ENCODE results near the gene CD38.
A peak's percentile ranks its signal among the peaks of the same experiment; 100 is the strongest.
"Not testable (repeated sequence)": the region's sequence is repeated elsewhere in the genome, so short reads cannot be mapped to it uniquely, and the experiment has no call there.

Gene CD38

DNA sequence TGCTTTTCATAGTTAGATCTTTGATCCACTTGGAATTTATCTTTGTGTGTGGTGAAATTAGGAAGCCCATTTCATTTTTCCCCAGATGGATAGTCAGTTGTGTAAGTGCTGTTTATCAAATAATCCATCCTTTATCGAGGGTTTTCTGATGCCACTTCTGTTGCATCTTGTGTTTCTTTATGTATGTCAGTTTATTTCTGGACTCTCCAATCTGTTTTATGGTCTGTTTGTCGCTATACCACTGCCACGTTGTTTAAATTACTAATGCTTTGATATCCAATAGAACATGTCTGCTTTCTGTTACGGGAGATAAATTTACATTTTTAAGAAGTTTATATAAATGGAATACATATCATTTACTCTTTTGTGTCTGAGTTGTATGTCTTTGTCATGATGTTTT is 21.0 kb downstream of the CD38 start:
- DNase-seq (ENCODE audit: low read depth) = no peak

DNA sequence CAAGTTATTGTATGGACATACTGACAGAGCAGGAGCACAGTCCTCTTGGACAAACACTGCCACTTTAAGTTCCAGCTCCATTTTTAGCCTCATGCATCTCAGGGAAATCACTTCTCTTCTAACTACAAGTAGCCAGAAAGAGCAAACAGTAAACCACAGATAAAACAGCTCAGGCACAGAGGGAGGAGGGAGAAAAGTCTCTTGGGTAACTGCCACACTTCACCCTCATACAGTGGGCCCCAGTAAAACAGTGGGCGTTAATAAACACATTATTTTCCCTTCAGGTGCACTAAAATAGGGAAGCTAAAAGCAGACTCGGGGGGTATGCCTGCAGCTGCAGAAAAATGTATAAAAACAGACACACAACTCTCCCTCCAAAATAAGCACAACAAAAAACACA is 21.6 kb downstream of the CD38 start:
- DNase-seq (ENCODE audit: low read depth) = no peak

DNA sequence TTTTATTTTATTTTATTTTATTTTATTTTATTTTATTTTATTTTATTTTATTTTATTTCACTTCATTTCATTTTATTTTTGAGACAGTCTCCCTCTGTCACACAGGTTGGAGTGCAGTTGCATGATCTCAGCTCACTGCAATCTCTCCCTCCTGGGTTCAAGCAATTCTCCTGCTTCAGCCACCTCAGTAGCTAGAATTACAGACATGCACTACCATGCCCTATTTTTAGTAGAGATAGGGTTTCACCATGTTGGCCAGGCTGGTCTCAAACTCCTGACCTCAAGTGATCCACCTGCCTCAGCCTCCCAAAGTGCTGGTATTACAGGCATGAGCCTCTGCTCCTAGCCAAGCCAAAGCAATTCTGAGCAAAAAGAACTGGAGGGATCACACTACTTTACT is 24.4 kb downstream of the CD38 start:
- not testable (repeated sequence) for DNase-seq (ENCODE audit: low read depth)

DNA sequence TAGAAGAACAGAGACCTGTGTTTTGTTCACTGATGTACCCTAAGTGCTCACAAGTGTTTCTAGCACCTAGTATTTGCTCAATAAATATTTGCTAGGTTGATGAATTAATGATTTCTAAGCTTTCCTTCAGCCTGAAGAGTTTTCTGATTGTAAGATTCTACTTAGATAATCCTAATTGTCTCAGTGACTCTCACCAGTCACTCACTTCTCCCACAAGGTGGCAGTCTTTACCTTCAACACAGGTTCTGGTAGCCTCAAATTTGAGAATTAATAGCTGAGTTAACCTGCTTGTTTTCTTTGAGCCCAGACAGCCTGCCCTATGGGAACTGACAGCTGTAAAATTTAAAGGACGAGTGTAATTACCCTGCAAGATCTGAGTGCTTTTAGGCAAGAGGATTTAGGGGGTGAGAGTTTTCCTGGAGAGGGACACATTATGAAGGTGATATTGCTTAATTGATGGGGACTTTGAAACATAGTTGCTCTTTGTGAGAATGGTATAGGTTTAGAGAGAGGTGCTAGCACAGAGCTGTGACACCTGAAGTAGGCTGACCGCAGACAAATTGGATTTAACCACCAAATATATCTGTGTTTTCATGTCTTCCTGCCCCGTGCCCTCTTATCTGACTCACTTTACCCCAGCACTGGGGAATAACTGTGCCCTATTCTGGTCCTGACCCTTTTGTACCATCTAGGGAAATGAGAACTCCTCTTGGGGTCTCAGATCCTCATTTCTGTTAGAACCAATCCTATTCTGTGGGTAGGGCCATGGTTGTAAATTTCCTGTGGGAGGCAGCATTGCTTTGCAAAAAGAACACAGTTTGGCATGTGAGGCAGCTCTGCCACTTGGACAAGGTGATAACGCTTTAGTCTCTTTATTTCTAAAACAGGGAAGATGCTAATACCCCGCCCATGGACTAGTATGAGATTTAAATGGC is 27.7 kb downstream of the CD38 start:
- DNase-seq (ENCODE audit: low read depth) = peak; percentile 19

DNA sequence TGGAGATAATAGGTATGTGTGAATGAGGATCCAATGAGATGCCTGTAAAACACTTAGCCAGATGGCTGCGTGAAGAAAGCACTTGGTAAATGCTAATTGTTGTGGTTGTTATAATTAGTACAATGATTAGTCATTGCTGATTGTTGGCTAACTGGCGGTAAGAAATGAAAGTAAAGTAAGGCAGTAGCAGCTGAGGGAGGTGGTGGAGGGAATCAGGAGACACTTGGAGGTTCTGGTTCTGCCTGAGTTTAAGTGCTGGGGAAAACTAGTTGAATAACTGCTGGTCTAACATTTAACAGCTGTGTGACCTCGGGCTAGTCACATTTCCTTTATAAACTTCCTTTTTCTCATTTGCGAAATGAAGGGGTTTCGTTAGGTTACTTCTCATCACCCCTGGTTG is 30.9 kb downstream of the CD38 start:
- no peak for DNase-seq (ENCODE audit: low read depth)

DNA sequence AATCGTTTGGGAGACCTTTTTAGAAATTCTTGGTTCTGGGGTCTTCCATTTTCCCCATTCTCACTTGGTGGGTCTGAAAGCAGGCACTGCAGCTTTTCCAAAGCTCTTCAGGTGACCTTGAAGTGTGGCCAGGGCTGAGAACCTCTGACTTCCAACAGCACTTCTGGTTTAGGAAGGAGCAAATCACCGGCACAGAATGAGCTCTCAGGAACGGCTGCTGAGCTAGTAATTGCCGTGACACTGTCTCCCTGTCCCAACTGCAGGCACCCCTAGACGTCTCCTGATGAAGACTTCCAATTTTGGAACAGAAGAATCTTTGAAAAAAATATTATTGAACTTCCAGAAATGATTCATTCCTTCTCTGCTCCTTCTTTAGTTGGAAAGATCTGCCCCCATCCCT is 31.3 kb downstream of the CD38 start:
- no peak for DNase-seq (ENCODE audit: low read depth)

DNA sequence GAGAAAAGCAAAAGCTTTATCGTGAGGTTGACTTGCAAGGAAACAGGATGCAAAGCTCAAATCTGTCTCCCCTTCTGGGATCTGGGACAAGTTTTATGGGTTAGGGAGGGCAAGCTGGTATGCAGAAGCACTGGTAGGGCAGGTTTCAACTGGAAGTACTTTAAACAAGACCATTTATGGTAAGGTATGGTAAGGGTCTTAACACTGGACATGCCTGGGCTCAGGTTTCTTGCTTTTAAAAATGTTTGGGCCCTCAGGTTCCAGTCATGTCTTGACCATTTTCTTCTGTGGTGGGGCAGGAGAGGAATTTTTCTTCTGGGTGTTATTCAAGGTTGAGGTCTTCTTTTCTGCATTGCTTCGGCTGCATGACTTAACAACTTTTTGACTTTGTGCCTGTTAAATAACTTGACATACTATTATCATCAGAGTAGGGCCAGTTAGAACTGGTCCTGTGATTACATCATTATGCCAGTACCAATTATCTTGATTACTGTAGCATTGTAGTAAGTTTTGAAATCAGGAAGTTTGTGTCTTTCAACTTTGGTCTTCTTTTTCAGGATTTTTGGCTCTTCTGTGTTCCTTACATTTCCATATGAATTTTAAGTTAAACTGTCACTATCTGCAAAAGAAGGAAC is 33.7 kb downstream of the CD38 start:
- DNase-seq (ENCODE audit: low read depth) = no peak

DNA sequence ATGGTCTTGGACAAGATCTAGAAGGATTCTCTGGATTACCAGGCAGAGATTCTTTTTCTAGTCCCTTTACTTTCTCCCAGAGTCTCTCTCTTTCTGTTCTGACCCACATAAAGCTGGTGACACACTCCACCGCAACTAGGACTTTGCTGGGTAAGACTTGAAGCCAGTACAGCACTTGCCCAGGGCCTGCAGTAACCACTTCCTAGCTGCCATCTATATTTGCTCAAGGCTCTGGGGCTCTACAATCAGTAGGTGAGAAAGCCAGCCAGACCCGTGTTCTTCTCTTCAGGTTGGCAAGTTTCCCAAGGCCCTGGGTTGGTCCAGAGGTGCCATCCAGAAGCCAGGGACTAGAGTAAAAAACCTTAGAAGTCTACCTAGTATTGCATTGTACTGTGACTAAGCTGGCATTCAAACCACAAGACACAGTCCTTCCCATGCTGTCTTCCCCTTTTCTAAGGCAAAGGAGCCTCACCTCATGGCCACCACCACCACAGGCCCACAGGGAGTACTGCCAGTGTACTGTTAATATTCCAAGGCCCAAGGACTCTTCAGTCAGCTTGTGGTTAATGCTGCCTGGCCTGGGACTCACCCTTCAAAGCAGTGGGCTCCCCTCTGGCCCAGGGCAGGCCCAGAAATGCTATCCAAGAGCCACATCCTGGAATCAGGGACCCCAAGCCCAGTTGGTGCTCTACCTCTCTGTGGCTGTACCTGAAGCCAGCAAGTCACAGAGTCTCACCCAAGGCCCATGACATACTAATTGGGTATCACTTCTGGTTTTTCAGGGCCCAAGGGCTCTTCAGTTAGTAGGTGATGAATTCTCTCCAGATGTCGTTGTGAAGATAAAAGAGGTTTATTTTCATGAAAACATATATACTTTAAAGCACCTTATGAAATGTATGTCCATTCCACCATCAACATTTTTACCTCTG is 54.7 kb downstream of the CD38 start:
- DNase-seq (ENCODE audit: low read depth) = no peak

DNA sequence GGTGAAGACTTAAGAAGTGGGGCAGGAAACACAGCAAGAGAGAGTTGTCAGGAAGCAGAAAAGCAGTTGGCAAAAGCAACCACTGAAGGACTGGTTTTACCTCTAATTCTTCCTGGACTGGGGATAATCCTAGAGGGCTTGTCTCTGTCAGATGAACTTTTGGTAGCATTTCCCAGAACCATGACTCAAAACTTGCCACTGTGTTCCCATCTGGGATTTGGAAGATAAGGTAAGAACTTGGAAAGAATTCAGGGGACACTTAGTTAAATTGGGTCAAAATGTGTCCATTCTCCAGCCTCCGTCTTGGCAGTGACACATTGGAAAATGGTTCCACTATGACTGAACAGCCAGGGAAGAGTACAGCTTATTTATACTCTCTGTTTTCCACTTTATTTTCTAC is 55.7 kb downstream of the CD38 start:
- DNase-seq (ENCODE audit: low read depth) = no peak

DNA sequence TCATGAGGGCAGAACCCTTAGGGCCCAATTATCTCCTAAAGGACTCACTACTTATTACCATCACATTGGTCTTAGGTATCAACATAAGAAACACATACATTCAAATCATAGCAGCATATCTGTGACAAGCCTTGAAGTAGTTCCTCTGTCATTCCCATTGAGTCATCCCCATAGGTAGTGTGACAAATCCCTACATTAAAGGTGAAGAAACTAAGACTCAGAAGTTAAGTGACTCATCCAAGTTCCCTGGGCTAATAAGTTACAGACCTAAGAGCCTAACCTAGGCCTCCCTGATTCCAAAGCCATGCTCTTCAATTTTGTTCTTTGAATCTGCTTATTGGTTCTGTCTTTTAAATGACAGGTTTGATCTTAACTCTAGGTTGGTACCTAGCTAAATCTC is 58.2 kb downstream of the CD38 start:
- no peak for DNase-seq (ENCODE audit: low read depth)

DNA sequence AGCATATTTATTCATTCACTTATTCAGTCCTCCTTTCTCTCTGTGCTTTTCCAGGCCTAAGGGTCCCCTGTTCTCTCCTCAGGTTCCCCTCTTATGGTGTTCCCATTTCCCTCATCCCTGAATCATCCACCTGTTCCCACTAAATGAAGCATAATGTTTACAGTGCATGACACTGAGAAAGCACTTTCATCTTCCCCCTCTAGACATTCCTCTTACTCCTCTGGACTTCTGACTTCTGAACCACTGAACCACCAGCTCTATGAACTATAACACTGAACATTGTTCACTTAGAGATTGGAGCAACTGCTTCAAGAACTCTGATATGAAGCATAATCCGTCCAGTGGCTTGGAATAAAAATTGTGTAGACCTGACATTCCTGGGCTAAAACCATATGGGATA is 59.5 kb downstream of the CD38 start:
- DNase-seq (ENCODE audit: low read depth) = no peak

DNA sequence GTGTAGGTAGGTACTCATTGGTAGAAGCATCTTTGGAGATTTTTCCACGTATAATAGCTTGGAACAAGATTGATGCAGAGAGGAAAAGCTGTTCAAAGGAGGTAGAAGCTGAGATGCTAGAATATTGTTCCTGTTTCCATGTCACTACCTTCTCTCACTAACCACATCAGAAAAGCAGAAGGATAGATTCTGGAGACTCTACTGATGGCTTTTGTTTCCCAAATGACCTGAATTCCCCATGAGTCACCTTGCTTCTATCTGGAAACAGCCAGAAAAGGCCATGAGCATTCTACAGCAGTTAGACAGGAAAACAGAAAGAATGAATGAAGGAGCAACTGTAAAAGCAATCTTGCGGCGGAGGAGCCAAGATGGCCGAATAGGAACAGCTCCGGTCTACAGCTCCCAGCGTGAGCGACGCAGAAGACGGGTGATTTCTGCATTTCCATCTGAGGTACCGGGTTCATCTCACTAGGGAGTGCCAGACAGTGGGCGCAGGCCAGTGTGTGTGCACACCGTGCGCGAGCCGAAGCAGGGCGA is 63.1 kb downstream of the CD38 start:
- not testable (repeated sequence) for DNase-seq (ENCODE audit: low read depth)

DNA sequence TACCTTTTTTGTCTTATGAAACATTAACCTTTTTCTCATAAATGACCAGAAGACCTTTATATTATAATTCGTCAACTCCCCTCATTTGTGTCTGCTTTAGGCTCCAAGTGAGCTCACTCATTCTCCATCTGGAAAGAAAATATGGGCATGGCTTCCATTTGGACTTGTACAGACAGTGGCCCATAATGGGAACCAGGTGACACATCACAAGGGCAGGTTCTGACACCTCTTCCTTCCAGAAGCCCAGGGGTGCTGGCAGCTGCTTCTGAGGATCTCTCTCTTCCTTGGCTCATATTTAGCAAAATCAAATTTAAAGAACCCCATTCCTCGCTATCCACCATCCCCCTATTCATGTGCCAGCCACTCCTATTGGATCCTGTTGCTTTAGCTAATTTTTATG is 69.6 kb downstream of the CD38 start:
- no peak for DNase-seq (ENCODE audit: low read depth)

DNA sequence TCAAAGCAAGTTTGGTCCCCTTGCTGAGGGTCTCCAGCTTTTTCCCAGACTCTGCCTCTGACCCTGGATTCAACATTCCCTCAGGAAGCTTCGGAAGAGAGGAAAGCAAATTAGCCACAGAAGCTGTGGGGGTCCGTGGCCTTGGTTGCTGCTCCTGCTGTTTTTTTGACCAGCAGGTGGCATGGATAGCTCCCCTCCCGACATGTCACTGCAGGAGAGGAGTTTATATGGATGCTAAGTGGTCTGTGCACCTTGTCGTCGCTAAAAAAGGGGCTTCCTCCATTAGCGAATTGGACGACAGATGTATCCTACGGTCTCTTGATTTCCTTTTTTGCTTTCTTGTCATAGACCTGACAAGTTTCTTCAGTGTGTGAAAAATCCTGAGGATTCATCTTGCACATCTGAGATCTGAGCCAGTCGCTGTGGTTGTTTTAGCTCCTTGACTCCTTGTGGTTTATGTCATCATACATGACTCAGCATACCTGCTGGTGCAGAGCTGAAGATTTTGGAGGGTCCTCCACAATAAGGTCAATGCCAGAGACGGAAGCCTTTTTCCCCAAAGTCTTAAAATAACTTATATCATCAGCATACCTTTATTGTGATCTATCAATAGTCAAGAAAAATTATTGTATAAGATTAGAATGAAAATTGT is 70.2 kb downstream of the CD38 start:
- DNase-seq (ENCODE audit: low read depth) = no peak

DNA sequence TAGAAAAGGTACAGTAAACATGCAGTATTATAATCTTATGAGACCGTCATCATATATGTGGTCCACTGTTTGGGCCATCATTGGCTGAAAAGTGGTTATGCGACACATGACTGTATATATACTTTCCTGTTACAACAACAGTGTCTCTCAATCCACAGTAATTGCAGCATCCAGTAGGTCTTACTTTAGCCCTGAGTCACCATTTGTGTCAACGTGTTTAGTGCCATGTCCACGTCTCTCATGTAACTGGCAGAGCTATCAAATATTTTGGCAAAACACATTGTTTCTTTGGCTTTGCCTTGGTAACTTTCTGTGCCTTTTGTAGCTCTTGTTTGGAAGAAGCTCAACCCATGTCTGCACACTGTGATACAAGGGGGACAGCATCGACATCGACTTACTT is 73.8 kb downstream of the CD38 start:
- no peak for DNase-seq (ENCODE audit: low read depth)

DNA sequence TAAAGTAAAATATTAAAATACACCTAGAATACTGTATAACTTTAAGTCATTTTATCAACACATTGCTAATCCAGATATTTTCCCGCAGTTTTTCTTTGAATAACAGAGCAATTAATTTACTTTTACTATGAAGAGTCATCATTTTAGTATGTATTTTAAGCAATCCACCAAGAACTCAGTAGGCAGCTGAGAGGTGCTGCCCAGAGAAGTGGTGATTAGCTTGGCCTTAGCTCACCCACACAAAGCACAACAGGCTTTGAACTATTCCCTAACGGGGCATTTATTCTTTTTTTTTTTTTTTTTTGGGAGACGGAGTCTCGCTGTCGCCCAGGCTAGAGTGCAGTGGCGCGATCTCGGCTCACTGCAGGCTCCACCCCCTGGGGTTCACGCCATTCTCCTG is 74.4 kb downstream of the CD38 start:
- DNase-seq (ENCODE audit: low read depth) = no peak

DNA sequence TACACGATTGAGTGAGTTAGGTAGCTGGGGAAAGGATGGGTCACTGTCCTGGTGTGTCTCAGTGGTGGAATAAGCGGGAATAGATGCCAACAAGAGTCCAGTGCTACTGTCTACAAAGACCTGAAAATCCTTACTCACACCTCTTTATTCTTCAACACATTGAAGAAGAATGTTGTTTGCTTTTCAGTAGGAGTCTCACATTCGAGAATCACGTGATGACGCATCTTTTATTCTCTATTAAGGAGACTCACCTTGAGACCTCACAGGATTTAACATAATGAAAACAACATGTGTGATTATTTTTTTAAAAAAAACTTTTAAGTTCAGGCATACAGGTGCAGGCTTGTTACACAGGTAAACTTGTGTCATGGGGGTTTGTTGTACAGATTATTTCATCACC is 75.2 kb downstream of the CD38 start:
- no peak for DNase-seq (ENCODE audit: low read depth)

DNA sequence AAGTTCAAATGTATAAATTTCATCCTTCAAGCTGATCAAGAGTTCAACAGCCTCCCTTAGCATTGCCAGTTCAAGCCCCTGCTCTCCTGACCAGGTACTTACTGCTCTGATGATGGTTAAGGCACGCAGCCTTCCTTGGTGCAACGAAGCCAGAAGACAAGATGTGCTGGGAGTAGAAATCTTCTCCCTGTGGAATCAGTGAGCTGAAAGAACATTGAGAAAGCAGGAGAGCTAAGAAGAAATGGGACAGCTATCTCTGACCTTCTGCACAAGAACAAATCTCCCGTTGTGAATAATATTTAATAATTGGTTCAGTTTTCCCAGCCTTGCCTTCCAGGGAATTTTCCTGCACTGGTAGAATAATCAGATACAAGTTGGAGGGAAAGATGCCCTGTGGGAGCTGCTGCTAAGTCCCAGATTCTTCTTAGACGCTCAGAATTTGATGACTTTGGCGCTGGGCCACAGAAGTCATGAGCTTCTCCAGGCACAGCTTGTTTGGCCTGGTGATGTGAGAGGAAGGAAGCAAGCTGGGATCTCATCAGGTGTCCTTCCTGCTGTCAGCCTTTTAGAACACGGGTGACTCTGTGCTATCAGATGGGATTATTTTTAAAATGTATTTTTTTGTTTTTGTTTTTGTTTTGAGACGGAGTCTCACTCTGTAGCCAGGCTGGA is 77.8 kb downstream of the CD38 start:
- no peak for DNase-seq (ENCODE audit: low read depth)

DNA sequence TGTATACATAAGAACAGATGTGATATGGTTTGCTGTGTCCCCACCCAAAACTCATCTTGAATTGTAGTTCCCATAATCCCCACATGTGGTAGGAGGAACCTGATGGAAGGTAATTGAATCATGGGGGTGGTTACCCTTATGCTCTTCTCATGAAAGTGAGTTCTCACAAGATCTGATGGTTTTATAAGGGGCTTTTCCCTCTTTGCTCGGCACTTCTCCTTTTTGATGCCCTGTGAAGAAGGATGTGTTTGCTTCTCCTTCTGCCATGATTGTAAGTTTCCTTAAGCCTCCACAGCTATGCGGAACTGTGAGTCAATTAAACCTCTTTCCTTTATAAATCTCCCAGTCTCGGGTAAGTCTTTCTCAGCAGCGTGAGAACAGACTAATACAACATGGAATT is 83.1 kb downstream of the CD38 start:
- not testable (repeated sequence) for DNase-seq (ENCODE audit: low read depth)

DNA sequence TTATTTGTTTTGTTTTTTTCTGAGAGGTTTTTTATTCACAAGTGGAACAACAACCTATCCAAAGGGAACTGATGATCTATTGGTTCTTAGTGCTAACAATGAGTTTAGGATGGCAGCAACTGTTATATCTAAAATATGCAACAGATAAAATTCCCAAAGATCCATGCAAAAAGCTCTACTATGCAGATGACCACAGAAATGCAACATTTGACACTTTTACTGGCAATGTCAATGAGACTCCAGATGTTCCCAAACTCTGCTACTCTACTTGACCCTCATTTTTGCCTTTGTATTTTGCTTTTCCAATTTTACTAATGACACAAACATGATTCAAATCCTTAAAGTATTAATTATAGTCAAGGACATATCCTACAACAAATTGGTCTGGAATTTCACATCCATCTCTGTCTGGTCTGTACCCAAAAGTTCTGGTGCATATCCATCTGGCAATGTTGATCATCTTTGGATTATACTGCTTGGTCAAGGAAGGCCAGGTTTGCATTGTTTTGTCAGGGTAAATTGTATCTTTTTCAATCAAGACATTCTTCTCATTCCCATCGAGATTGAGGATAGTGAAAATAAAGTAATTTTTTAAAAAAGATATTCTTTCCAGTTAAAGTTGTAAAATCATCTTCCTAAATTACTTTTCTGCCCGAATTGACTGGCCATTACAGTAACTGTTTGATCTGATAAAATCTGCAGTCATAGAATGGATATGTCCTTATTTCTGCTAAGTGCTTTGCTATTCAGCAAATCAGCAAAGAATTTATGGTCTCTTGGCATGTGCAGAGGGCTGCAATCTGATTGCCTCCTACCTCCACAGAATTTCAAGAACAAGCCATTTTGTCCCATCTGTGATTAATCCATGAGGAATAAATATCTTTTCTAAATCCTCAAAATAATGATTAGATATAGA is 86.8 kb downstream of the CD38 start:
- no peak for DNase-seq (ENCODE audit: low read depth)
